ENCODE data around the gene DAPK3. TPM values are rescaled to one million over a fixed set of nuclear protein-coding genes. Genes with fewer than 3 reads are reported as not detected.
A peak's percentile ranks its signal among the peaks of the same experiment; 100 is the strongest.

Gene DAPK3
- total RNA-seq (ENCODE audit: low replicate concordance), result 64.7 and 82.8 TPM in 2 replicates

- peak within 1 kb of the TSS; percentile 97 for H3K4me3 ChIP-seq (ENCODE audit: low read depth, low read length)
- TF ChIP-seq, protein P1, sequence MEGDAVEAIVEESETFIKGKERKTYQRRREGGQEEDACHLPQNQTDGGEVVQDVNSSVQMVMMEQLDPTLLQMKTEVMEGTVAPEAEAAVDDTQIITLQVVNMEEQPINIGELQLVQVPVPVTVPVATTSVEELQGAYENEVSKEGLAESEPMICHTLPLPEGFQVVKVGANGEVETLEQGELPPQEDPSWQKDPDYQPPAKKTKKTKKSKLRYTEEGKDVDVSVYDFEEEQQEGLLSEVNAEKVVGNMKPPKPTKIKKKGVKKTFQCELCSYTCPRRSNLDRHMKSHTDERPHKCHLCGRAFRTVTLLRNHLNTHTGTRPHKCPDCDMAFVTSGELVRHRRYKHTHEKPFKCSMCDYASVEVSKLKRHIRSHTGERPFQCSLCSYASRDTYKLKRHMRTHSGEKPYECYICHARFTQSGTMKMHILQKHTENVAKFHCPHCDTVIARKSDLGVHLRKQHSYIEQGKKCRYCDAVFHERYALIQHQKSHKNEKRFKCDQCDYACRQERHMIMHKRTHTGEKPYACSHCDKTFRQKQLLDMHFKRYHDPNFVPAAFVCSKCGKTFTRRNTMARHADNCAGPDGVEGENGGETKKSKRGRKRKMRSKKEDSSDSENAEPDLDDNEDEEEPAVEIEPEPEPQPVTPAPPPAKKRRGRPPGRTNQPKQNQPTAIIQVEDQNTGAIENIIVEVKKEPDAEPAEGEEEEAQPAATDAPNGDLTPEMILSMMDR (IDR thresholded peaks at IDR 0.05; ENCODE audit: insufficient read depth, low read length), result no peak
- DNase-seq (ENCODE audit: low read depth), result peak; percentile 97
These were observed at the start of gene DAPK3 for GRCh38 chr19:3970808-3971598. DAPK3 (minus strand) TSS chr19:3971099; CDS start chr19:3969735, 1,364 bp downstream.

DNA sequence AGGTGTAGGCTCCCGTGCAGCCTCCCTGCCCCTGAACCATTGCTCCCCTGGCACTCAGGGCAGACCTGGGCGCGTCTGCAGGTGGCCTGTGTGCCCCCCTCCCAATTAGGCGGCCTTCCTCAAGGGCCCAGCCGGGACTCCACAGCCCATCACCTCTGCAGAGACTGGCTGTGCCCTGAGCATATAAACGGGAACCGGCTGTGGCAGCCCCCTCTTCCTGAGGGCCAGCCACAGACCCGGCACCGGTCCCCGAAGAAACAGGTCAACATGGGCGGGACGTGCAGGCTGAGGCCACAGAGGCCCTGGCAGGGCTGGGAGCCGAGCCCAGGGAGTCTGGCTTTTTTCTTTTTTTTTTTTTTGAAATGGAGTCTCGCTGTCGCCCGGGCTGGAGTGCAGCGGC, 48.7 kb upstream of the DAPK3 start:
- TF ChIP-seq, protein P1 (IDR thresholded peaks at IDR 0.05; ENCODE audit: insufficient read depth, low read length), result no peak
- DNase-seq (ENCODE audit: low read depth), result no peak
- no peak overlapping the region for H3K4me3 ChIP-seq (ENCODE audit: low read depth, low read length)

DNA sequence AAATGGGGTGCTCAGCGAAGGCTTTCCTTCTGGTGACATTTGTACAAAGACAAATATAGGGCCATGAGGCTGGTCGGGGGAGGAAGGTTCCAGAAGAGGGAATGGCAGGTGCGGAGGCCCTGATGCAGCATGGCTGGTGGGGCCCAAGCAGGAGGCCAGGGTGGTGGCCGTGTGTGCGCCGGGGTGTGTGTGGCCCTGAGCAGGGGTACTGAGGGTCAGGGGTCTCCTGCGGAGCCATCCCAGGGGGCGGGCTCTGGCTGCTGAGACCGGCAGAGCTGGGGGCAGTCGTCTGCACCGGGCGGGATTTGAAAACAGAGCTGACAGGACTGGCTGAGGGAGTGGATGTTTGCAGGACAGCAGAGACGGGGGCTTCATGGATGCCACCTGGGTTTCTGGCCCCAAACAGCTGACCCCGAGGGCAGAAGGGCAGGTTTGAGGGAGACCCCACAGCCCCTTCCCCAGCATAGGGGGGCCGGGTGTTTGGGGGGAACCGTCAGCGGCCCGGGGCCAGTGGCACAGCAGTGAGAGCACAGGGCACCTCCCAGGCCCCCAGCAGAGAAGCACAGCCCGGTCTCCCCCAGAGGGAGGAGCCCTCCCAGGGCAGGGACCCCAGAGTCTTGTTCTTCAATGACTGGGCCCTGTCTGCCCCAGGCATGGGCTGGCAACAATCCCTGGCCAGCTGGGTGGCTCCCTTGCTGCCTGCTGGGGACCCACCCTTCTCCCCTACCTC, 48.0 kb upstream of the DAPK3 start:
- DNase-seq (ENCODE audit: low read depth), result no peak
- TF ChIP-seq, protein P1 (IDR thresholded peaks at IDR 0.05; ENCODE audit: insufficient read depth, low read length), result no peak
- no peak overlapping the region for H3K4me3 ChIP-seq (ENCODE audit: low read depth, low read length)

DNA sequence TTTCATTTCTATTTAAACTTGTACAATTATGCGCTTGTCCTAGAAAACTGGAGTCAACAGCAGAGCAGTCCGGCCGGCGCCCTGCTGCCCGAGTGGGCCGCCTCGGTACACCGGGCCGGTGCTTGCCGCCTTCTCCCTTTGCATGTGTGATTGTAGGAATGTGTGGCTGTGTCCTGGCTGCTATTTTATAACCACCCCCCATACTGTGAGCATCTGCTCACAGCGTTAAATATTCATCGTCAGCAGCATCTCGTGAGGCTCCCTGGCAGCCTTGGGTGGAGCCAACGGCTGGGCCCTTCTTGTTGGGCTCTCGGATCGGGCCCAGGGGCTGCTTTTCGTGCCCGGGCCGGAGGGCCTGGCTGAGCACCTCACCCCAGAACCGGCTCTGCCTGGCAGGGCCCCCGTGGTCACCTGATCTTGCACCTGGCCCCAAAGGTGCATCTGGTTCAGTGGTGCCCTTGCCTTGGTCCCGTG, 47.3 kb upstream of the DAPK3 start:
- H3K4me3 ChIP-seq (ENCODE audit: low read depth, low read length), result no peak overlapping the region
- DNase-seq (ENCODE audit: low read depth), result no peak
- TF ChIP-seq, protein P1 (IDR thresholded peaks at IDR 0.05; ENCODE audit: insufficient read depth, low read length), result no peak

- DNase-seq (ENCODE audit: low read depth), result no peak
- TF ChIP-seq, protein P1 (IDR thresholded peaks at IDR 0.05; ENCODE audit: insufficient read depth, low read length), result no peak
- no peak overlapping the region for H3K4me3 ChIP-seq (ENCODE audit: low read depth, low read length)
These were observed 46.2 kb upstream of the DAPK3 start for GRCh38 chr19:4016903-4017638.

GRCh38 chr19:4016486-4016885, 45.6 kb upstream of the DAPK3 start:
- TF ChIP-seq, protein P1 (IDR thresholded peaks at IDR 0.05; ENCODE audit: insufficient read depth, low read length), result no peak
- no peak for DNase-seq (ENCODE audit: low read depth)
- no peak overlapping the region for H3K4me3 ChIP-seq (ENCODE audit: low read depth, low read length)

Data from fibroblast of the aortic adventitia (primary cell).